IPS-15b (cell line): ENCODE results near the gene PHC2.
"Not testable (repeated sequence)": the region's sequence is repeated elsewhere in the genome, so short reads cannot be mapped to it uniquely, and the experiment has no call there.

Experiments
- H3K27me3 ChIP-seq: one replicate; pipeline ENCODE4 v1.6.1; 2013; ENCODE audit warnings: low read length; ENCODE audit not compliant: control insufficient read depth, insufficient read depth
- H3K36me3 ChIP-seq: one replicate; pipeline ENCODE4 v1.6.1; 2013; ENCODE audit warnings: low read length; ENCODE audit not compliant: control insufficient read depth, insufficient read depth
- H3K4me1 ChIP-seq: one replicate; pipeline ENCODE4 v1.6.1; 2013; ENCODE audit warnings: mild to moderate bottlenecking, low read length; ENCODE audit not compliant: control insufficient read depth, insufficient read depth
- H3K4me3 ChIP-seq: one replicate; pipeline ENCODE4 v1.5.1; 2013; ENCODE audit warnings: low read depth, low read length
- H3K9ac ChIP-seq: one replicate; pipeline ENCODE4 v1.6.1; 2013; ENCODE audit warnings: low read depth, mild to moderate bottlenecking, low read length
- H3K9me3 ChIP-seq: one replicate; pipeline ENCODE4 v1.6.1; 2013; ENCODE audit warnings: mild to moderate bottlenecking, low read length; ENCODE audit not compliant: control insufficient read depth, insufficient read depth

The PHC2 gene

DNA sequence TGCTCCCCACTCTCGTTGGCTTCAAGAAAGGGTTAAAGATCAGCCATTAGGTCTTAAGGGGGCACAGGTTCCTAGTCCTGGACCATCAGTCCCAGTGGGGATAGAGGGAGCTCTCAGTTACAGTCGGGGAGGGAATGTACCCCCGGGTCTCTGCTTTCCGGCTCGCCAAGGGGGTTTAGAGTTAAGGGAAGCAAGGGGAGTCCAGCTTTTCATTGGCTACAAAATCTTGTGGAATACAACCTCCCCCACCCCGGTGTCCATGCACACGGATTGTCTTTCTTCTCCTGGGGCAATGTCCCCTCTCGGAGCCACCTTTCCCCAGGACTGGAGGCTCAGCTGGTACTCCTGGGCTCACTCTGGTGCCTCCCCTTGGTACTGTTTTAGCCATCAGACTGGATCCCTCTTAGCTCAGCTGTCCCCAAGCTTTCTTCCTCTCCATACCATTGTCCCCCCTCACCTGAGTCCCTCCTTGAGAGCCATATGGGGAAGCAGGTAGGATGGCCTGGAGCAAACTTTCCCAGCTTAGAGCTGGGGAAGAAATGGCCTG is 110.2 kb downstream of the PHC2 start, which contains the start of gene A3GALT2:
TSS of gene A3GALT2 (minus strand) at position 480 of the 547 bp plus-strand sequence. CDS start at position 480, 0 bp downstream.
- no peaks in the 10 kb centered on the region for H3K9me3 ChIP-seq

DNA sequence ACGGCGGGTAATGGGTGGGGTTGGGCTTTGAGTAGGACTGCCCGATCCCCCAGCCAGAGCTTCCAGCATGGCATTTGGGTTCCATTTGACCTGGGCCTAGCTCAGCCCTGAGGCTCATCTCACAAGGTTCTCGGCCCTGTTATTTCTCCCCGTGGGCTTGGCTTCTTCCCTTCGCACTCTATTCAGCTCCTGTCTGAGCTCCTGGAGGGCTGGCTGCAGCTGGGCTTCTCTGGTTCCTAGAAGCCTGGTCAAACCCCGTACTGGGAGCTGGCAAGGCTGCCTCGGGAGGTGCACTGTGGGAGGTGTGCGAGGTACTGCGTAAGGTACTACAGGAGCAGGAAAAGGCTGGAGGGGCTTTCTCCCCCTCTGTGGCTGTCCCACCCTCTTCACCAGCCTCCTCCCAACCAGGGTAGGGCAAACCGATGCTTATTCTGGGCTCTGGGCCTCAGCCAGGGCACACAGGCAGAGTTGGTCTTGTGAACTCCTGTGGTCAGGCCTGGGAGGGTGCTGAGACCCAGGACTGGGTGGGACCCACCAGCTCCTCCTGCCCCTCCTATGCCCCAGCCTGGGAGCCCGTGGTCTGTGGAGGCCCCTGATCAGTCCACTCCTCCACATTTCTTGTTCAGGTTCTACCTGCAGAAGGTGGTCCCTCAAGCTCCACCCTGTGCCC is 110.8 kb downstream of the PHC2 start:
- peaks cover under 1% of the 10 kb centered on the region for H3K36me3 ChIP-seq
- no peaks in the 10 kb centered on the region for H3K4me1 ChIP-seq
- no peak overlapping the region for H3K4me3 ChIP-seq
- H3K9ac ChIP-seq: no peak overlapping the region
- no peaks in the 10 kb centered on the region for H3K9me3 ChIP-seq
- no peaks in the 10 kb centered on the region for H3K27me3 ChIP-seq

More for the DNA sequence above, 110.2 kb downstream of the PHC2 start, which contains the start of gene A3GALT2:
- no peaks in the 10 kb centered on the region for H3K4me1 ChIP-seq
- no peak within 1 kb of the TSS for H3K9ac ChIP-seq
- no peak within 1 kb of the TSS for H3K4me3 ChIP-seq
- peaks cover 6% of the 10 kb centered on the region for H3K36me3 ChIP-seq
- no peaks in the 10 kb centered on the region for H3K27me3 ChIP-seq

DNA sequence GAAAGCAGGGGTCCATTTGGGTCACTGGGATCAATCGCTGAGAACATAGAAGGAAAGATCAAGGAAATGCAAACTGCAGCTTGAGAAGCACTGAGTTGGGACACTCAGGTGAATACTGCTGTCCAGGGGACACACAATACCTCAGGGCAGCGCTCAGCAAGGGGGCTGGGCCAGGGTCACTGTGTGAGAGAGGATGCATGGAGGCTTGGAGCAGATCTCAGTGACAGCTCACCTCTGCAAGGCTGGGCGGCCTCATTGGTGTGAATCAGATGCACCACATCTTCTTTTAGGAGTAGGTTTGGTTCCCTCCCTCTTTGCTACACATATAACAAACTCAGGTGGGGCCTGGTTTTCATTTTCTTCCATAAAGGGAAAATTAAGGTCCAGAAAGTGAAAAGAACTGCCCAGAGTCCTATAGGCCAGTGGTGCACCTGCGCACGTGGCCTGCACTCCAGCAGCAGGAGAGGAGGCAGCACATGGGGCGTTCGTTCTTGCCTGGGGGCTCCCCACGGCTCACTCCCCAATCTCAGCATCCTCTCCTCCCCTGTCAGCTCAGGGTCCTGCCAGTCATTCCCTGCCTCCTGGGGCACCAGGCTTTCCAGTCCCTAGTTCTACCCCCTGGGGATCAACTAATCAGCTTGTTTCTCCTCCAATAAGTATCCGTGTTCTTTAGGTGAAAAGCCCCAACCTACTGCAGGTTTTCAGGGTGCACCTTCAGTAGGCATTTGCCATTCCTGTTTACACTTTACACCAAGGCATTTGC is 111.5 kb downstream of the PHC2 start:
- Histone ChIP-seq H3K36me3 (no peaks in the 10 kb centered on the region), H3K4me3 (no peak overlapping the region), H3K9ac (no peak overlapping the region), H3K4me1 (no peaks in the 10 kb centered on the region), H3K27me3 (no peaks in the 10 kb centered on the region), H3K9me3 (no peaks in the 10 kb centered on the region)

DNA sequence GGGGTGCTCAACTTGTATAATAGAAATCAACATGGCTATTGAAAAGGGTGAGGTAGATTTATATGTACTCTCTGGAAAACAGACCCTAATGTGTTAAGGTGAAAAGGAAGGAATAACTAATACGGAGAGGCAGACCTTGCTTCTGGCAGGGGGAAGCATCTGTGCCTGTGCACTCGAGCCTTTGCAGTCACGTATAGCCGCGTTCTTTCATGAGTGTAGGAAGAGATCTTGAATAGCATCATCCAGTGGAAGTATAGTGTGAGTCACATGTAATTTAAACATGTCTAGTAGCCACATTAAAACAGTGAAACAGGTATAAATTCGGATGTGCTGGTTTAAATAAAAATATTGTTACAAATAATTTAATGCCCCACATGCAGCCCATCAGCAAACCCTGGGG is 112.9 kb downstream of the PHC2 start:
- Histone ChIP-seq H3K4me3 (no peak overlapping the region), H3K36me3 (no peaks in the 10 kb centered on the region), H3K9me3 (no peaks in the 10 kb centered on the region), H3K9ac (no peak overlapping the region), H3K4me1 (no peaks in the 10 kb centered on the region), H3K27me3 (no peaks in the 10 kb centered on the region)

DNA sequence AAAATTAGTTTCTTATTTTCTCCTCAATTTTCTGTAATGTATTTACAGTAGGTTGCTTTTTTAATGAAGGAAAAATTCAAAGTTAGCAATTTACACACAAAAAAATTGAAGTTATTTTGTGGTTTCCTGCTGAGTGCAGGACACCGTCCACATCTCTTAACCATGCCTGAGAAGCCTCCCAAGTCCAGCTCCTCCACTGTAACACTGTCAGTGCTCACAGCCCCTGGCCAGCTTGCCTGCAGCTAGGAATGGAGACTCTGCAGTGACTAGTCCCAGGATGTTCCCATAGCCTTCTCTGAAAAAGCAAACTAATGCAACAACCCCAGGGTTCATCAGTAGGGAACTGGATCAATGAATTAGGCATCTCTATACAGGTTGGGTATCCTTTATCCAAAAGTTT is 113.5 kb downstream of the PHC2 start:
- Histone ChIP-seq H3K27me3 (no peaks in the 10 kb centered on the region), H3K36me3 (no peaks in the 10 kb centered on the region), H3K9me3 (no peaks in the 10 kb centered on the region), H3K4me1 (no peaks in the 10 kb centered on the region), H3K4me3 (no peak overlapping the region), H3K9ac (no peak overlapping the region)

DNA sequence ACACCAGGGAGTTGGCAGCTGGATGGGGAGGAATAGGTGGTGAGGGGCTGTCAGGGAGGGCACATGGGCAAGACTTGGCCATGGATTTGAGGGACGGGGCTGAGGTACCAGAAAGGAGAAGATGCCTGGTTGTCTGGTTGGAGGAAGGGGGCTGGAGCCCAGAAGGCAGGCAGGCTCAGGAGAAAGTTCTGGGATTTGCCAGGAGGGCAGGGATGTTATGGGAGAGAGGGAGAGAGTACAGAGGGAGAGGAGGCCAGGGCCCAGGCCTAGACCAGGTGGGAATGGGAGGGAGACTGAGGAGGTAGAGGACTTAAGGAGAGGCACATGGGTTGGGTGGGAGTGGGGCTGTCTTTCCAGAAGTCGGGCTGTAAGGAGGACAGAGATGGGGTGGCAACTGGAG is 114.3 kb downstream of the PHC2 start:
- Histone ChIP-seq H3K27me3 (no peaks in the 10 kb centered on the region), H3K9me3 (no peaks in the 10 kb centered on the region), H3K36me3 (no peaks in the 10 kb centered on the region), H3K4me1 (no peaks in the 10 kb centered on the region), H3K9ac (no peak overlapping the region), H3K4me3 (no peak overlapping the region)

DNA sequence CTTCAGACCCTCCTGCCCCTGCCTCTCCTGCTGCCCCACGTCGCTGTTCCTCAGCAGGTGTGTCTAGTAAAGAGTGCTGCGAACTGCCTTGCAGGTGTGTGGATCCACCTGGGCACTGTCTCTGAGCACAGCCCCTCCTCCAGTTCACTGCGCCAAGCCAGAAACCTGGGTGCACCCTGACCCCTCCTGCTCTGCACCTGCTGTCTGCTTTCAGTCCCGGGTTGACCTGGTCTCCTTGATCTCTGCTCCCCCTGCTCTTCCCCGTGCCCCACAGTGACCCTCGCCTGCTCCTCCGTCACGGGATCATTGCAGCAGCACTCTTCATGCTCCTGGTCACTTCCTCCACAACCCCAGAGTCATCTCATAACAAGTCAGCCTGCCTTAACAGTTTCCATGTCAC is 116.5 kb downstream of the PHC2 start:
- H3K27me3 ChIP-seq: no peaks in the 10 kb centered on the region
- H3K9me3 ChIP-seq: no peaks in the 10 kb centered on the region
- no peak overlapping the region for H3K4me3 ChIP-seq
- no peaks in the 10 kb centered on the region for H3K4me1 ChIP-seq
- H3K36me3 ChIP-seq: no peaks in the 10 kb centered on the region
- no peak overlapping the region for H3K9ac ChIP-seq

DNA sequence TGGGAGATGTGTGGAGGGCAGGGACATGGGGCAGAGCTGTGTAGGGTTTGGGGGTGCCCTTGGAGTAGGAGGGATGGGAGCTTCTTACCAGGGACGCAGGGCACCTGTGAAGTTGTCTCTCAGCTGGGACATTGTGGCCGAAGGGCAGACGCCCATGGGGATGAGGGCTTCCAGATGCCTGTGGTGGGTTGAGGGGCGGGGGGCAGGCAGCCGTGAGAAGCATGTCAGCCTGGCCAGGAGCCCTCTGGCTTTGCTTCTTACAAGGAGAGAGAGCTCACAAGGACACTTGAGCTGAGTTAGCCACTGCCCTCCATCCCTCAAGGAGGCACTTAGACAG is 118.5 kb downstream of the PHC2 start:
- no peaks in the 10 kb centered on the region for H3K4me1 ChIP-seq
- no peak overlapping the region for H3K9ac ChIP-seq
- no peaks in the 10 kb centered on the region for H3K27me3 ChIP-seq
- no peak overlapping the region for H3K4me3 ChIP-seq
- no peaks in the 10 kb centered on the region for H3K36me3 ChIP-seq
- H3K9me3 ChIP-seq: no peaks in the 10 kb centered on the region

DNA sequence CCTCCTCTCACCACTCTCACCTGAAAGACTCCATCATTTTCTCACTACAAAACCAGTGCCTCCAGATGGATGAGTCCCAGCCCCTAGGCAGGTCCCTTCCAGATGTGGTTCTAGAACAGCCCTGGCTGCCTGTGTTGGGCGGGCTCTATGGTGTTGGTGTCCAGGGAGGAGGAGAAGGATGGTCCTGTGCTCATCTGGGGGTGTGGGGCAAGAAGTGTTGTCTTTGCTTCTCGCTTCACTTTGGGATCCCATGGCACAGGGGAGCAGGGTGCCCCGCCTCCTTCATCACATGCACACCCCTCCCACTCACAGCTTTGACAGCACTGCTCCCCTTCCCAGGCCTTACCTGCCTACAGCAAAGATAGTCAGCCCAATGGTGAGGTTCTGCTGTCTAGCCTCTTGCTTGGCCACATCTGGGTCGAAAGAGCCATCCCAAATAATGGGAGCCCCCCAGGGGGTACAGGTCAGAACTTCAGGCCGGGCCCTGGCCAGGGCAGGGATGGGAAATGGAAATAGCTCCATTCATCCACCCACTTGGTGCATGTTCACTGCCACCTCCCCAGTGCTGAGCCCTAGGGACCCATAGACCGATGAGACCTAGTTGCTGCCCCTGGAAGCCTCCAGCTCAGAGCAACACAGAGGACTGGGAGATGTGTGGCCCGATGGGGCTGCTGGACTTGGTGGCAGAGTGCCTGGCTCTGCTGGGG is 119.0 kb downstream of the PHC2 start:
- Histone ChIP-seq H3K4me1 (no peaks in the 10 kb centered on the region), H3K36me3 (no peaks in the 10 kb centered on the region), H3K27me3 (peaks cover 4% of the 10 kb centered on the region), H3K9ac (no peak overlapping the region), H3K9me3 (no peaks in the 10 kb centered on the region), H3K4me3 (no peak overlapping the region)

DNA sequence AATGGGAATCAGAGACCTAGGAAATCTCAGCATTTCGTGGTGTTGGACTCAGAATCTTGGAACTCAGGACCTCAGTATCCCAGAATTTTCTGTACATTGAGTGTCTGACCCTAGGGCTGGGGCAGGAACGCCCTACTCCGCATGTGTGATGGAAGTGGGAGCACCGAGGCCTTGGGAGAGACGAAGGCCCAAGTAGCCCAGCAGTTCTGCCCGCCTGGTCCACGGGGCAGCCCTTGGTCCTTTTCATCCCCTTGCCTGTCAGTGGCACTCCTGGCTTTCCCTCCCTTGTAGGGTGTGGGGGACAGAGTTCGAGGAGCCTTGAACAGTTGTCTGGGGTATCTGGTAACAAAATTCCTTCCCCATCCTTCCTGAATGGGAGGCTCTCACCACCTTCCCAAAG is 120.2 kb downstream of the PHC2 start:
- Histone ChIP-seq H3K36me3 (no peaks in the 10 kb centered on the region), H3K9ac (no peak overlapping the region), H3K4me3 (no peak overlapping the region), H3K9me3 (no peaks in the 10 kb centered on the region), H3K4me1 (peaks cover 2% of the 10 kb centered on the region), H3K27me3 (peaks cover 15% of the 10 kb centered on the region)

DNA sequence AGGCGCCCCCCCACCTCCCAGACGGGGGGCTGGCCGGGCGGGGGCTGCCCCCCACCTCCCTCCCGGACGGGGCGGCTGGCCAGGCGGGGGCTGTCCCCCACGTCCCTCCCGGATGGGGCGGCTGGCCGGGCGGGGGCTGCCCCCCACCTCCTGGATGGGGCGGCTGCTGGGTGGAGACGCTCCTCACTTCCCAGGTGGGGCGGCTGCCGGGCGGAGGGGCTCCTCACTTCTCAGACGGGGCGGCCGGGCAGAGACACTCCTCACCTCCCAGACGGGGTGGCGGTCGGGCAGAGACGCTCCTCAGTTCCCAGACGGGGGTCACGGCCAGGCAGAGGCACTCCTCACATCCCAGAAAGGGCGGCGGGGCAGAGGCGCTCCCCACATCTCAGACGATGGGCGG is 121.5 kb downstream of the PHC2 start:
- not testable (repeated sequence) for H3K4me3 ChIP-seq, H3K36me3 ChIP-seq, H3K9me3 ChIP-seq, H3K9ac ChIP-seq, H3K4me1 ChIP-seq
- H3K27me3 ChIP-seq: peaks cover 25% of the 10 kb centered on the region
